Eye (tissue), 1 donor: ENCODE measurements around the gene TMTC2.

Source experiments
- DNase-seq: peaks from one replicate; pipeline ENCODE4 v3.0.0-alpha.2; 2015

TMTC2 gene

DNA sequence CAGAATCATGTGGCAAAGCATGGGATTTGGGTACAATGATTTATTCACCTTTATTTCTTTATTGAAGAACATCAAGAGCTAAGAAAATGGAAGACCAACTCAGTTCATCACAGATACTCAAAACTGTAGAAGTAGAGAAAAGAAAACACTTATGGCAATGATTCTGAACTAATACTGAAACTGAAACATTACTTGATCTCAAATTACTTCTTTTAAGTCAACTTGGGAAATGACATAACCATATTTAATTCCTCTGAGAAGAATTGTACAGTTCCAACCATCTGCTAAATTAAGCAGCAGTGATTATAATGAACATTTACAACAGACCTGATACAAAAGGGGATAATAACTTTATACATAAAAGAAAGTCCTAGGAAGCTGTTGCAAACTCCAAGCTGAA is 466.5 kb downstream of the TMTC2 start:
- no peak for DNase-seq

- DNase-seq = no peak
These were observed 470.1 kb downstream of the TMTC2 start for GRCh38 chr12:83156815-83157214.

DNA sequence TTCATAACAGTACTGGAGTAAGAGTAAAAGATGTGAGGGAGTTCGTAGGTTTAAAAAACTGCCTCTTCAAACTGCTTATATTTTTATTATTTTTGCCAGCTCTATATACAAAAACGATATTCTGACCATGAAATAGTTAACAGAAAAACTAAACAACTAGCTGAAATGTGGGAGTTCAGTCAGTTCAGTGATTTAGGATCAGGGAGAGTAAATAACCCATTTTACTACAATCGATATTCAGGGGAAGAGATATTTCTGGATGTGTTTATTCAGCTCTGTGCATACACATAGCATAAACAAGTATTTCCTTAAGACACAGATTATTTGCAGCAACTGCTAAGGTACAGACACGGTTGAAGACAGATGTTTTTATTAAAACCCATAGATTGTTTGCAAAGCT is 470.9 kb downstream of the TMTC2 start:
- no peak for DNase-seq

DNA sequence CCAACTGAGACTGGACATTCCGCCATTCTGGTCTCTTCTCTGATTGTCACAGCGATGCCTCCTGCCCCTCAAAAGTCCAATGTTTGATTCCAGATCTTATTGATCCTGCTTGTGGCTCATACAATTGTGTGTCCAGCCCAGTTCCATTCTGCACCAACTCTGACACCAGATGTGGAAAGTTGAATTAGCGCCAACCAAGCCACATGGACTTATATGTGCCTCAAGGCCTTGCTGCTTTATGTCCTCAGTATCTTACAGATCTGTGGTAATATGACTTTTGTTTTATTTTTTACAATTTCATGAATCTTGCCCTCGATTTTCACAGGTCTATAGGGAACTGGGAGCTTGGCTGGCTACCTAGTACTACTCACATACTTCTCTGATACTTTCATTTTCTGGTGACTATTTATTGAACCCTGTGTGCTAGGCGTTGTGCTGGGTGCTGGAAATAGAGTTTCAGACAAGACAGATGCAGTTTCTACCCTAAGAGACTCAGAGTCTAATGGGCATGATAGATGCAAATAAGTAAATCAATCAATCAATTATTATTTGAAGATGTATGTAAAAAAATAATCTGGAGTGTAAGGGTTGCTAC is 472.0 kb downstream of the TMTC2 start:
- DNase-seq = no peak

DNA sequence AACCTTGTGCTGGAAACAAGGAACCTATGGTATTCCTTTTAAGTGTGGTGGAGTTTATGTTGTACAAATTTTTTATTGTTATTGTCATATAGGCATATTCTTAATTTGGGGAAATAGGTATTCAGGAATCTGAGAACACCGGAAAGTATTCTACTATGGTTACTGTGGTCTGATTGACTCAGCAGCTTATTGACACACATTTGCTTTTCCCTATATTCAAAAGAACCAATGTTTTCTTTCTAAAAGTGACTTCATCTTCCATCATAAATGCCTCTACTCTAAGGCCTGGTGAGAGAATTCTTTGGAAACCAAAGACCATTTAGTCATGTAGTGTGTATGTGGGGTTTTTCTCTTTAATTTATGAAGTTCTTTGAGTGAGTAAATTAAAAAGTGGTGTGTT is 474.8 kb downstream of the TMTC2 start:
- no peak for DNase-seq

- no peak for DNase-seq
These were observed 482.0 kb downstream of the TMTC2 start for GRCh38 chr12:83168751-83169150.

DNA sequence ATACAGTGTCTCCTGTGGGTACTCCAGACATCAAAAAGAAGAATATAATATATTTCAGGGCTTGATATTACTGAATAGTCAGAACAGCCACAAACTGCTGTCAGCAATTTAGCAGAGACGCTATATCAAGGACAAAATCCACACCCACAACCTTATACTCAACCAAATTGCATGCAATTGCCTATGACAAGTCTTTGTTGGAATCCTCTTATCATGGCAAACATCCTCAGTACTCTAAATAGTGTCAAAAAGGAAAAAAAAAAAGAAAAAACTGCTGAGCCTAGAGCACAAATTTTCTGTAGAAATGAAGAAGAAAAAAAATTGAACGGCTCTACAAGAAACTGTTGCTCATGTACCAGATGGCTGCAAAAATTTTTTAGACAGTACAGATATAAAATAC is 485.7 kb downstream of the TMTC2 start:
- no peak for DNase-seq

- DNase-seq = no peak
These were observed 486.4 kb downstream of the TMTC2 start for GRCh38 chr12:83172866-83173649.

DNA sequence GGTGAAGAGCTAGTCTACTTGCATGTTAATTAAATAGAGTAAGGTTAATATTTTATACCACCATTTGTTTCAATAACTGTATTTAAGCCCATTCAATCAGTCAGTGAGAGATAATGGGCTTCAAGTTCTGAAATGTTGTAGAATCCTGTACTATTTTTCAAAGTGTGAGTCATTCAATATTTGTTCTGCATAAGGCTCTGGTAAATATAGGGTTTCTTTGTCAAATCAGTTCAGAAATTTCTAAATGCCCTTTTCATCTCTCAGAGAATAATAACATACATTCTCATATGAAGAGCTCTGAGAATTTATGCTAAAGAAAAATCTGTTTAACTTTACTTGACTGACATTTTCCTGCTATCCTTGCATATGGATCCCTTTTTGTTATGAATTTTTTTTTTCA is 493.3 kb downstream of the TMTC2 start:
- DNase-seq = no peak

DNA sequence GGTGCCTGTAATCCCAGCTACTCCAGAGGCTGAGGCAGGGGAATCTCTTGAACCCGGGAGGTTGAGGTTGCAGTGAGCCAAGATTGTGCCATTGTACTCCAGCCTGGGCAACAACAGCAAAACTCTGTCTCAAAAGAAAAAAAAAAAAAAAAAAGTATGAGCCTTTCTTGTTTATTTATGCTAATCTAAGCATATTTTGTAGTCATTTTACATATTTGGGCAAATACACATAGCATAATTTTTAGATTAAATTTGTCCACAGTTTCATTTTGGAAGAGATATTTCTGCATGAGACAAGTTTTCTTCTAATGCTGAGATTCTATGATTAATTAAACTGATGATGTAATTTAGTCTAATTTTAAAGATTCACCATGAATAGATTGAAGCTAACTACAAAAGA is 494.4 kb downstream of the TMTC2 start:
- no peak for DNase-seq

GRCh38 chr12:83183132-83183531 is 496.4 kb downstream of the TMTC2 start:
- no peak for DNase-seq
